Sigmoid colon (tissue), 7 donors: ENCODE data around the gene NUP160. TPM values are rescaled to one million over a fixed set of nuclear protein-coding genes. Genes with fewer than 3 reads are reported as not detected.

Experiments used
- DNase-seq: peaks from one replicate; pipeline ENCODE4 v3.0.0-alpha.2; 2019
- H3K27ac ChIP-seq, 4 donors: fragments of 200-600 bp; sonication (generic); one replicate each; pipeline ENCODE4 v1.5.1; 2016 to 2019; ENCODE audit warnings: mild to moderate bottlenecking in 1 of 4
- H3K27me3 ChIP-seq, 3 donors: fragments of 200-600 bp; sonication (generic); one replicate each; pipeline ENCODE4 v1.5.1; 2019; ENCODE audit warnings: mild to moderate bottlenecking in 1 of 3
- H3K36me3 ChIP-seq, 4 donors: fragments of 200-600 bp; sonication (generic); one replicate each; pipeline ENCODE4 v1.5.1; 2016 to 2019
- H3K4me1 ChIP-seq, 4 donors: fragments of 200-600 bp; sonication (generic); one replicate each; pipeline ENCODE4 v1.5.1; 2017 to 2019
- H3K4me3 ChIP-seq, 4 donors: fragments of 200-600 bp; sonication (generic); one replicate each; pipeline ENCODE4 v1.5.1; 2017 to 2019; ENCODE audit warnings: mild to moderate bottlenecking in 2 of 4, moderate library complexity in 1 of 4
- H3K9me3 ChIP-seq, 4 donors: fragments of 200-600 bp in 3 of 4; sonication (generic) in 3 of 4; one replicate each; pipeline versions ENCODE4 v1.5.1 to v1.6.1; 2013 to 2019
- EP300 ChIP-seq, 4 donors: sonication (generic); formaldehyde crosslinking; IDR thresholded peaks; one replicate each; pipeline ENCODE4 v1.6.1; 2017; ENCODE audit warnings: antibody characterized with exemption in 4 of 4
- POLR2A ChIP-seq, 2 donors: fragments of 450-650 bp; IDR thresholded peaks; one replicate each; pipeline ENCODE4 v1.6.1; 2016; ENCODE audit warnings: antibody characterized with exemption in 2 of 2, mild to moderate bottlenecking in 2 of 2, moderate library complexity in 2 of 2
- POLR2AphosphoS5 ChIP-seq, 4 donors: sonication (generic); formaldehyde crosslinking; IDR thresholded peaks; one replicate each; pipeline ENCODE4 v1.6.1; 2017; ENCODE audit warnings: antibody characterized with exemption in 4 of 4
- WGBS, 2 donors: extraction: QIAGEN DNeasy Blood & Tissue Kit; methylation state at CpG; one replicate each; pipeline ENCODE4 v1.1.7; 2013; 5-methylcytosine and 5-hydroxymethylcytosine counted together
- intact Hi-C: fragments of 100-400 bp; cut with DNase I; formaldehyde crosslinking; loops from one replicate; pipeline ENCODE4 v1.15.1; 2023
- polyA plus RNA-seq, 3 donors: library from polyadenylated mRNA; stranded (reverse); fragments of 200-250 nt; gene quantifications; one replicate each; pipeline ENCODE4 v1.2.3, GENCODE V29; 2013
- total RNA-seq, 4 donors: library from RNA; depleted of rRNA; stranded (reverse); fragments of >200 nt; gene quantifications; one replicate each; pipeline ENCODE4 v1.1.0, GENCODE V29; 2016
- TF ChIP-seq, protein P1 (sequence below), 4 experiments: fragments of 450-650 bp in 3 of 4; fragments of 200-600 bp in 1 of 4; IDR thresholded peaks; one replicate each; pipeline ENCODE4 v1.5.1; 2016 to 2019; ENCODE audit warnings: antibody characterized with exemption in 4 of 4, mild to moderate bottlenecking in 3 of 4, moderate library complexity in 2 of 4
- donor health status: healthy with polysubstance abuse.
- donor health status: Bipolar disorder and iron deficiency.
- donor health status: healthy.

NUP160 gene
- total and polyA plus RNA-seq, 7 donors = 4.6 to 23.2 (median 16.3) TPM

DNA sequence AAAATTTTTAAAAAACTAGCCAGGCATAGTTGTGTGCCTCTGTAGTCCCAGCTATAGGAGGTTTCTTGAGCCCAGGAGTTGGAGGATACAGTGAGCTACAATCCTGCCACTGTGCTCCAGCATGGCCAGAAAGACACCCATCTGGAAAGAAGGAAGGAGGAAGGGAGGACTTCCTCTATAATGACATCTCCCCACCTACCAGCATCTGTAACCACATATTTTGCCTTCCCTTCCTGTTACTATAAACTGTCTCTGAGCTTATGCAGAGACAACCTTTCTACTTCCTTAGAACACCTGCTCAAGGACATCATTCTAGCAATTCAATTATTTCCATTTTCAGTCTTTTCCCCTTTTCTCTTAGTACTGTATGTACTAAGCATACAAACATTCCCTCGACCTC is 2.2 kb upstream of the NUP160 start:
- intact Hi-C loops = no loop called here
- no peak for DNase-seq
- no peak overlapping the region for H3K4me3 ChIP-seq
- peaks cover 0 to 19% (median 14%) of the 10 kb centered on the region in 4 donors for H3K4me1 ChIP-seq
- no peaks in the 10 kb centered on the region for H3K27me3 ChIP-seq
- no peak overlapping the region for H3K27ac ChIP-seq
- WGBS, 2 donors = 47 to 62% methylated on average over 1 of the region's 1 CpG
- peaks cover 0 to 3% (median 0%) of the 10 kb centered on the region in 4 donors for H3K36me3 ChIP-seq
- TF ChIP-seq POLR2A (IDR thresholded peaks at IDR 0.05) (no peak), EP300 (IDR thresholded peaks at IDR 0.05) (no peak), POLR2AphosphoS5 (IDR thresholded peaks at IDR 0.05) (no peak)
- TF ChIP-seq, protein P1, sequence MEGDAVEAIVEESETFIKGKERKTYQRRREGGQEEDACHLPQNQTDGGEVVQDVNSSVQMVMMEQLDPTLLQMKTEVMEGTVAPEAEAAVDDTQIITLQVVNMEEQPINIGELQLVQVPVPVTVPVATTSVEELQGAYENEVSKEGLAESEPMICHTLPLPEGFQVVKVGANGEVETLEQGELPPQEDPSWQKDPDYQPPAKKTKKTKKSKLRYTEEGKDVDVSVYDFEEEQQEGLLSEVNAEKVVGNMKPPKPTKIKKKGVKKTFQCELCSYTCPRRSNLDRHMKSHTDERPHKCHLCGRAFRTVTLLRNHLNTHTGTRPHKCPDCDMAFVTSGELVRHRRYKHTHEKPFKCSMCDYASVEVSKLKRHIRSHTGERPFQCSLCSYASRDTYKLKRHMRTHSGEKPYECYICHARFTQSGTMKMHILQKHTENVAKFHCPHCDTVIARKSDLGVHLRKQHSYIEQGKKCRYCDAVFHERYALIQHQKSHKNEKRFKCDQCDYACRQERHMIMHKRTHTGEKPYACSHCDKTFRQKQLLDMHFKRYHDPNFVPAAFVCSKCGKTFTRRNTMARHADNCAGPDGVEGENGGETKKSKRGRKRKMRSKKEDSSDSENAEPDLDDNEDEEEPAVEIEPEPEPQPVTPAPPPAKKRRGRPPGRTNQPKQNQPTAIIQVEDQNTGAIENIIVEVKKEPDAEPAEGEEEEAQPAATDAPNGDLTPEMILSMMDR (IDR thresholded peaks at IDR 0.05) = no peak
- H3K9me3 ChIP-seq = no peaks in the 10 kb centered on the region

DNA sequence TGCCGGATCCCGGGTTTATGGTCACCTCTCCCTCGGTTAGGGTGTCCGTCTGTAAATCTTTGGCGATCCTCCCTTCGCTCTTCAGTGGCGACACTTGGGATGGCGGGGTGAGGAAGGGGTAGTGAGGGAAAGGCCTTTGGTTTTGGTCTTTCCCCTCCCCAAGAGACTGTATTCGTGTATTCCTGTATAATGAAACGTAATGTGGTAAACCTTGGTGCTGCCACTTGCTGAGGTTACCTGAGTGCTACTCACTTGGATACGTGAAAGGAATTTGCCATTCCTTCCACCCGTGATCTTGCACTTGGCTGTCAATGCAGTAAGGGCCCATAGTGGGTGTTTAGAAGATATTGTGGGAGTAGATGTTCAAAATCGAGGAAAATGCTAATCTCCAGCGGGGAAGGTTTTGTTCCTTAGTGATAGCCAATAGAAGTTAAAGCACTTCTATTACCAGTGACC is 578 bp upstream of the NUP160 start:
- 3 to 7% methylated on average over 14 of the region's 14 CpGs for WGBS, 2 donors
- Histone ChIP-seq H3K9me3 (no peaks in the 10 kb centered on the region), H3K4me1 (peaks cover 0 to 29% (median 14%) of the 10 kb centered on the region in 4 donors), H3K4me3 (peak overlapping the region; percentile 68 to 93 (median 82)), H3K27ac (peak overlapping the region; percentile 82 to 95 (median 90)), H3K36me3 (peaks cover 0 to 3% (median 0%) of the 10 kb centered on the region in 4 donors), H3K27me3 (no peaks in the 10 kb centered on the region)
- TF ChIP-seq EP300 (IDR thresholded peaks at IDR 0.05) = no peak
- TF ChIP-seq, protein P1 (IDR thresholded peaks at IDR 0.05) = no peak
- TF ChIP-seq POLR2A (IDR thresholded peaks at IDR 0.05) = no peak
- no peak for TF ChIP-seq POLR2AphosphoS5 (IDR thresholded peaks at IDR 0.05)
- no peak for DNase-seq
- intact Hi-C loops = loop anchor here (5.0 kb wide), 2 partner anchors 206 to 441 kb away; partner anchors contain the start of genes MTCH2 and SLC39A13

DNA sequence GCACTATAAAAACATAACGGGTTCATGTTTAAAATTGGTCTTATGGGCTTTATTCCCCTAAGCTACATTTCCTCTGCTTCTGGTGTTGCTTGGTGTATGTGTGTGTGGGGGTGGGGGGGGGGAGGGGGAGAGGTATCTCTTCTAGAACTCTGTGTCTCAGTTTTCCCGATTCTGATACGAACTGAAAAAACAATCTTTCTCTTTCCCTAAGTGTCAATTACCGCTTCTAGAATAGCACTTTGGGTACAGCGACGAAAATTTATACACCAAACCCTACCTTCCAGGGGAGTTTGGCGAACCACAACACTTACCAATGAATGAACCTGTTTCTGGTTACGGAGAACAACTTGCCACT is 636 bp downstream of the NUP160 start:
- 1 to 5% methylated on average over 8 of the region's 8 CpGs for WGBS, 2 donors

DNA sequence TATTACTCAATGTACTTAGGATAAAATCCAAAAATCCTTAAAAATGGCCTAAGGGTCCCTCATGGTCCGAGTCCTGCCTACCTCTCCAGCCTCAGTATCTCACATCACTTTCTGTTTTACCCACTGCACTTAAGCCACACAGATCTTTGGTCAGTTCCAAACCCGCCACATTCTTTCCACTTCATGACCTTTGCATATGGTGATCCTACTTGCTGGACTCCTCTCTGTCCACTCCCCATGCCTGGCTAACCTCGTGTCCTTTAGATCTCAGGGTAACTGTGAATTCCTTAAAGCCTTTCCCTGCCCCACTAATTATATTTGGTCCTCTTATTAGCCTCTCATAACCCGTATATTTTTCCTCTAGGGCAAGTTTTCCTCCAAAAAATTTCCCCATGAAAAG is 1.2 kb downstream of the NUP160 start:
- intact Hi-C loops = loop anchor here (2.0 to 5.0 kb wide), 3 partner anchors 78 to 440 kb away; partner anchors contain the start of genes MTCH2 and SLC39A13
- Histone ChIP-seq H3K27ac (peak overlapping the region in 1 of 4 donors; percentile 91), H3K4me3 (peak overlapping the region in 2 of 4 donors; percentile 68 to 83)

More for the DNA sequence above, 636 bp downstream of the NUP160 start:
- H3K27ac ChIP-seq = peak overlapping the region; percentile 82 to 95 (median 90)
- peaks cover 0 to 11% (median 2%) of the 10 kb centered on the region in 4 donors for H3K36me3 ChIP-seq
- H3K4me1 ChIP-seq = peaks cover 0 to 29% (median 14%) of the 10 kb centered on the region in 4 donors
- peak overlapping the region; percentile 68 to 93 (median 82) for H3K4me3 ChIP-seq
- intact Hi-C loops = loop anchor here (2.0 to 5.0 kb wide), 3 partner anchors 79 to 440 kb away; partner anchors contain the start of genes MTCH2 and SLC39A13
- no peaks in the 10 kb centered on the region for H3K27me3 ChIP-seq
- H3K9me3 ChIP-seq = no peaks in the 10 kb centered on the region
- no peak for TF ChIP-seq EP300 (IDR thresholded peaks at IDR 0.05)
- no peak for TF ChIP-seq POLR2AphosphoS5 (IDR thresholded peaks at IDR 0.05)
- TF ChIP-seq, protein P1 (IDR thresholded peaks at IDR 0.05) = no peak
- TF ChIP-seq POLR2A (IDR thresholded peaks at IDR 0.05) = no peak
- DNase-seq = no peak

More for the DNA sequence above, 1.2 kb downstream of the NUP160 start:
- DNase-seq = no peak
- 54 to 73% methylated on average over 4 of the region's 4 CpGs for WGBS, 2 donors
- no peaks in the 10 kb centered on the region for H3K27me3 ChIP-seq
- no peaks in the 10 kb centered on the region for H3K9me3 ChIP-seq
- peaks cover 0 to 29% (median 14%) of the 10 kb centered on the region in 4 donors for H3K4me1 ChIP-seq
- TF ChIP-seq, protein P1 (IDR thresholded peaks at IDR 0.05) = no peak
- TF ChIP-seq POLR2A (IDR thresholded peaks at IDR 0.05) = no peak
- peaks cover 0 to 16% (median 4%) of the 10 kb centered on the region in 4 donors for H3K36me3 ChIP-seq
